ENCODE measurements around the gene FAM50A.
"Not testable (repeated sequence)": the region's sequence is repeated elsewhere in the genome, so short reads cannot be mapped to it uniquely, and the experiment has no call there.

The FAM50A gene

GRCh38 chrX:154489182-154489581 is 45.2 kb downstream of the FAM50A start:
- DNase-seq (ENCODE audit: insufficient read length) (no peak), FAIRE-seq (no peak)
- no peak for TF ChIP-seq TAF1 (IDR thresholded peaks at IDR 0.05; ENCODE audit: borderline replicate concordance, low read depth, low read length)
- TF ChIP-seq POLR2A (IDR thresholded peaks at IDR 0.05; ENCODE audit: low read depth, low read length) = no peak

DNA sequence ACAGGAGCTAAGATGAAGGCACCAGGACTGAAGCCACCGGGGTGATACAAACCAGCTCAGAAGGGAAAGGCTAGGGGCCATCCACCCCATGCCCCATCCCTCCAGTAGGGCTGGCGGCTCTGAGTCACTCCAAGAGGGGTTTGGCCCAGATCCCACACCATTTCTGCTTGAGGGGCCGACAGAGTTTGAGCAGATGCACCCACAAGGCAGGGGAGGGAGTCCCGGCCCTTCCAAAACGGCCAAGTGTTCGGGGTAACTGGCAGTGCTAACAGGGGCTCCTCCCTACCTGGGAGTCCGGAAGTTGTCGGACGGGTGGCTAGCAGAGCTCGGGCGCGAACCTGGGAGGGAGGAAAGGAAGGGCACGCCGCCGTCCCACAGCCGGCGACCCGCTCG is 46.1 kb downstream of the FAM50A start:
- TF ChIP-seq TAF1 (IDR thresholded peaks at IDR 0.05; ENCODE audit: borderline replicate concordance, low read depth, low read length) (no peak), POLR2AphosphoS5 (IDR thresholded peaks at IDR 0.05; ENCODE audit: low read depth, low read length) (no peak), POLR2A (IDR thresholded peaks at IDR 0.05; ENCODE audit: low read depth, low read length) (no peak)
- DNase-seq (ENCODE audit: insufficient read length) (no peak), FAIRE-seq (no peak)

GRCh38 chrX:154490414-154491083 is 46.6 kb downstream of the FAM50A start, which contains the start of gene SLC10A3:
Gene SLC10A3 (minus strand): TSS chrX:154490629. CDS start chrX:154488940, 1,689 bp downstream.
- FAIRE-seq (peak; percentile 87), DNase-seq (ENCODE audit: insufficient read length) (peak; percentile 85)
- TF ChIP-seq TAF1 (IDR thresholded peaks at IDR 0.05; ENCODE audit: borderline replicate concordance, low read depth, low read length) (peak; percentile 87), POLR2AphosphoS5 (IDR thresholded peaks at IDR 0.05; ENCODE audit: low read depth, low read length) (peak; percentile 65; the same call in 1 of the 2 replicates), POLR2A (IDR thresholded peaks at IDR 0.05; ENCODE audit: low read depth, low read length) (peak; percentile 89)

- DNase-seq (ENCODE audit: insufficient read length) = no peak
- no peak for FAIRE-seq
- TF ChIP-seq POLR2AphosphoS5 (IDR thresholded peaks at IDR 0.05; ENCODE audit: low read depth, low read length) (no peak), POLR2A (IDR thresholded peaks at IDR 0.05; ENCODE audit: low read depth, low read length) (no peak), TAF1 (IDR thresholded peaks at IDR 0.05; ENCODE audit: borderline replicate concordance, low read depth, low read length) (no peak)
These were observed 50.8 kb downstream of the FAM50A start for GRCh38 chrX:154494715-154495114.

GRCh38 chrX:154495472-154495922 is 51.6 kb downstream of the FAM50A start:
- TF ChIP-seq TAF1 (IDR thresholded peaks at IDR 0.05; ENCODE audit: borderline replicate concordance, low read depth, low read length) (no peak), POLR2A (IDR thresholded peaks at IDR 0.05; ENCODE audit: low read depth, low read length) (no peak)
- FAIRE-seq (no peak), DNase-seq (ENCODE audit: insufficient read length) (no peak)

DNA sequence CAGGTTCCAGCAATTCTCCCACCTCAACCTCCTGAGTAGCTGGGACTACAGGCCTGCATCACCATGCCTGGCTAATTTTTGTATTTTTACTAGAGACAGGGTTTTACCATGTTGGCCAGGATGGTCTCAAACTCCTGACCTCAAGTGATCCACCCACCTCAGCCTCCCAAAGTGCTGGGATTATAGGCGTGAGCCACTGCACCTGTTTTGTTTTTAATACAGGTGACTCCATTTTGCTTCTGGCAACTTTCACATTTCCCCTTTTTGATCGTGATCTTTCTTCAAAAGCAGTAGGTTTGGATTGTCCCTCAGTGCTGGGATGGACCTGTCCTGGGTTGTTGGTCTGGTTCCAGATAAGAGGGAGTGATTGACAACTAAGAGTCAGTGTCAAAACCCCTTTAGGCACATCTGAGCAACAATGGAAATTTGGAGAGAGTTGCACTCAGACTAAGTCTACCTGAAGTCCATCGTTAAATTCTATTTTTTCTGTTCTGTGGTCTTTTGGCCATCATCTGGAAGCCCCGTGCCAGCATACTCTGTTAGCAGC is 52.7 kb downstream of the FAM50A start:
- peak; percentile 21 for FAIRE-seq
- not testable (repeated sequence) for DNase-seq (ENCODE audit: insufficient read length)
